Hepatic stellate cell (primary cell): ENCODE results near the gene LOC101059915.
"Not testable (repeated sequence)": the region's sequence is repeated elsewhere in the genome, so short reads cannot be mapped to it uniquely, and the experiment has no call there.

Experiments
- DNase-seq: peaks from one replicate; pipeline ENCODE4 v3.0.0; 2011; ENCODE audit warnings: low spot score

Gene LOC101059915

DNA sequence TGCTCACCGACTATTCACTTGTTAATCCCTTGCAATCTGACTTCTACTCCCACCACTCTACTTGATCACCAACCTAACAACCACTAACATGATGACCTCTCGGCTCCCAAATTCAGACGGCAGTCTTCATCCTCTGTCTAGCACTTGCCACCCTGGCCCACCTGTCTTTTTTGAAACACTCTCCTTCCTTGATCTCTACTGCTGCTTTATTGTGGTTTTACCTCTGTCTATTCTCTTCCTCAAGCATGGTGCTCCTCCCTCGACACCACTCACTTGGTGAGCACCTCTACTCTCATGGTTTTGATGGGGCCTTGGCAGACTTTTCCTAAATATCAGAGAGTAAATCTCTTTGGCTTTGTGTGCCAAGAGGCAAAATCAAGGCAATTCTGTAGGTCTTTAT is 27.3 kb upstream of the LOC101059915 start:
- no peak for DNase-seq

DNA sequence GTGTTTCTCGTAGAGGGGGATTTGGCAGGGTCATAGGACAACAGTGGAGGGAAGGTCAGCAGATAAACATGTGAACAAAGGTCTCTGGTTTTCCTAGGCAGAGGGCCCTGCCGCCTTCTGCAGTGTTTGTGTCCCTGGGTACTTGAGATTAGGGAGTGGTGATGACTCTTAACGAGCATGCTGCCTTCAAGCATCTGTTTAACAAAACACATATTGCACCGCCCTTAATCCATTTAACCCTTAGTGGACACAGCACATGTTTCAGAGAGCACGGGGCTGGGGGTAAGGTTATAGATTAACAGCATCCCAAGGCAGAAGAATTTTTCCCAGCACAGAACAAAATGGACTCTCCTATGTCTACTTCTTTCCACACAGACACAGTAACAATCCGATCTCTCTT is 22.9 kb upstream of the LOC101059915 start:
- DNase-seq, result not testable (repeated sequence)

DNA sequence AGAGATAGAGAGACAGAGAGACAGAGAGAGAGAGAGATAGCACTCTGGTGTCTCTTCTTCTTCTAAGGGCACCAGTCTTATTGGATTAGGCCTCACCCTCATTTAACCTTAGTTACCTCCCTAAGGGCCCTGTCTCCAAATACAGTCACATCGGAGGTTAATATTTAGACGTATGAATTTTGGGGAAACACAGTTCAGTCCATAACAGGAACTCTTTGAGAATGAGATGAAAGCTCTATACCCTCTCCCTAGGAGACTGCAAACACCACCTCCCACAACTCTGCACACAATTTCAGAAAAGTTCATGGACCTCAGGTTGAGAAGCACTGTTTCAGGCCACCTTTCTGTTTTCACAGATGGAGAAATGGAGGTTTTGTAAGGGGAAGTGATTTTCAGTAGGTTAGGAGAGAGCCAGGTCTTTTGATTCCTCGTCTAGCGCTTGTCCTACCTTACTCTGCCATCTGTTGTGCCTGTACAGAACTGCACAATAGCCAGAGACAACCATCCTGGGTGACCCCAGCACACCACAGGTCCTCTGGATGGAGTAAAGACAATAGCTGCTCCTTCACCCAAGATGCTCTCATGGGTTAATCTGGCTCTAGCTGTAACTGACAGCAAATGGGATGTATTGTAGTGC is 16.9 kb upstream of the LOC101059915 start:
- DNase-seq, result no peak

DNA sequence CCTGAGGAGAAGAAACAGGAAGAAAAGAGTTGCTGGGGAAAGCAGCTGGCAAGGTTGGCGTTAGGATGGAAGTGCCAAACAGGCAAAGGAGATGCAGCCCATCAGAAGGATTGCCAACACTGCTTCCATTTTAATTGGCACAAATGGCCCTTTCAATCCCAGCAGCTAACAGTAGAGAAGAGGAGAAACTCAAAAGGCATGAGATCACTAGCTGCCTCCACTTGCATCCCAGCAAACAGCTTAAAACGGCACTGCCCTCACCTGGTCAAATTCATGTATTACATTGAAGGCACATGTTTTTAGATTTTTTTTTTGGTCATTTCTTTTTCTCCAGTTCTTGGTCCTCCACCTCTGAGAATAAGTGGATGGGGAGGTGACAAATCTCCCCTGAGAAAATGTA is 14.9 kb upstream of the LOC101059915 start:
- peak; percentile 65 for DNase-seq

DNA sequence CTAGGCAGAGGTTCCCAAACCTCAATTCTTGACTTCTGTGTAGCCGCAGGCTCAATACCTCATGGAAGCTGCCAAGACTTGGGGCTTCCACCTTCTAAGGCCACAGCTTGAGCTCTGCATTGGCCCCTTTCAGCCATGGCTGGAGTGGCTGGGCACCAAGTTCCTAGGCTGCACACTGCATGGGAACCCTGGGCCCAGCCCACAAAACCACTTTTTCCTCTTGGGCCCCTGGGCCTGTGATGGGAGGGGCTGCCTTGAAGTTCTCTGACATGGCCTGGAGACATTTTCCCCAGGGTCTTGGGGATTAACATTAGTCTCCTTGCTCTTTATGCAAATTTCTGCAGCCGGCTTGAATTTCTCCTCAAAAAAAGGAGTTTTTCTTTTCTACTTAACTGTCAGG is 14.0 kb upstream of the LOC101059915 start:
- DNase-seq, result no peak

DNA sequence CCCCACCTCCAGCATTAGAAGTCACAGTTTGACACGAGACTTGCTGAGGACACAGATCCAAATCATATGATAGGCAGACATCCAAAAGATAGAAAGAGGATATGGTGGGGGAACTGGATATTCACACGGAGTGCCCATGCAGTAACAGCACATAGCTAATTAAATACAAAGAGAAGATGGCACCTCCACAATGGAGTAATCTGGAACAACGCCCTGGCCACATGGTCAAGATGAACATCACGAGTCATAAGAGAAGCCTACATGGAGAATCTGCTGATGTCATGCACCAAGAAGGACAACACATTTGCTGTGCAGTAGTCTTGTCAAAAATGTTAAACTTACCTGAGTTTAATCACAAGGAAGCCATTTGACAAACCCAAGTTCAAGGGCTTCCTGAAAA is 10.1 kb upstream of the LOC101059915 start:
- no peak for DNase-seq

DNA sequence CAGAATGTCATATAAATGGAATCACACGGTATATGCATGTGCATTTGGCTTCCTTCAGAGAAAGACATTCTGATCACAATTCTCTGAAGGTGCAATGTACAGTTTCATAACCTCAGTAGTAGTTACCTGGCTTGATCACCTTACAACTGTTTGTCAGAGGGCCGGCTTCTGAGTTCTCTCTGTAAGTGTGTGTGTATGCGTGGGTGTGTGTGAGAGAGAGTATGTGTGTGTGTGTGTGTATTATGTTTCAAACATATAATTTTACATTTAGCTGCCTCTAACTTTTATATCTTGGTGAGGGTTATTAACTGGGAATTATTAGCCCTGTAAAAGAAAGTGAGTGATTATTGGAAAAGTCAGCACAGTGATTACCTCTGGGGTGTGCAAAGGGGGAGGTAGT is 8.0 kb upstream of the LOC101059915 start:
- no peak for DNase-seq

DNA sequence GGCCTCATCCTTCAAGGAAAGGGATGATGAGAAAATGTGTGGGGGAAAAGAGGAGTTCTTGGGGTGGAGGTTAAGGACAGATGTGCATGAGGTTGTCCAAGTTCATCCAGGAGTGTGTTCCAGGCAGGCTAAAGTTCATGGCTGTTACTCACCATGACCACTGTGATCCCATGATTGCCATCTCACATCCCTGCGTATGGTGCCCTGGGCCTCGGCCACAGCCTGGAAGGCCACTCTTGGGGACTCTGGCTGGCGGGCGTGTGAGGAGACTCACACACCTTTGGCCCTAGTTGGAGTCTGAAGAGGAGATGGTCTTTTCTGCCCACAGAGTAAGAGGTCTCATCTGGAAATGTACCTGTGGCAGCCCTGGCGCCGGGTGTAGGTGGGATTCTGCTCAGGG is 7.4 kb upstream of the LOC101059915 start:
- DNase-seq, result no peak

DNA sequence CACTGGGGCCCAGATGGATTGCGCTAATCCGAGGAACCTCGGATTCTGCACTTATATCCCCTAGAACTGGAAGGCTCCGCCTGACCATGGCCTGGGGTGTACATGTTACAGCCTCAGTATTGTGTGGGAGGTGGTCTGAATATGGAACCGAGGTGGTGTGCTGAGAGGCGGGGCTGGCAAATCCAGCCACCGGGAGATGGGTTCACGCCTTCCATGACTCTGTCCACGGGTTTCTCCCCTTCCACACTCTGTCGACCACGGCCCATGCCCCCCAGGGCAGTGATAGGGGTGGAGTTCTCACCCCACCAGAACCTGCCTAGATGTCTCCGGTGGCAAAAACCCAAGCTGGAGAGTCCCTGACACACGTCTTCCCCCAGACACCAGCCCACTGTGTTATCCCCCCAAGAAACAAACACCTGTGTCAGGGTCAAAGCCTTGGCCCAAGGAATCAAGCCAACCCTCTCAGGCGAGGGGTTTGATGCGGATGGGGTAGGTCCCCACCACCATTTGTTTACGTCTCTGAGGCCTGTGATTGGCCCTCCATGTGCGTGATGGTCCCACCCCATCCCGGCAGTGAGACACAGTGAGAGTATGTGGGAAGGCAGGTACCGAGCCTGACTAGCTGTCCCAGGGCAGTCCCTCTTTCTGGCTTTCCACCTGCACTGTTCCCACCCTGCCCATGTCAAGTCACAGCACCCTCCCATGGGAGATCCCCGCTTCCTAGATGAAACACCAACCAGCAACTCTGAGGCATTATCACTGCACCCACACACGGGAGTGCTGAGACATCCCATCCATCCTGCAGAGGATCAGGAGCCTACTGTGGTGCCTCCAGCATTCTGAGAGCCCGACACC is 6.6 kb upstream of the LOC101059915 start:
- no peak for DNase-seq

DNA sequence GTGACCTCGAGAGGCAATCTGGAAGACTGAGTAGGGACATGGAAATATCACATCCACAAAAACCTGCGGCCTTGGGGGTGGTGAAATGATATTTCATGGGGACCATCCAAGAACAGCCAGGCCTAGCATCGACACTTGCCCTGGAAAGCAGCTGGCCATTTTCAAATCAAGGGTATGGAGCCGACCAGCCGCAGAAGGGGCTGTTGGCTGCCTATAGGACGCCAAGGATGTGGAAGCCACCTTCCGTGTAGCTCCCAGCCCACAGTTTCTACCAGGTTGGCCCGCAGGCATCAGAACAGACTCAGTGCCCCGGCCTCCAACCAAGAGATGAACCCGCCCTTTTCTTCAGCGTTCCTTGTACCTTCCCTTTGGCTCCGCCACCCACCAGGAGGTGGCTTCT is 5.4 kb upstream of the LOC101059915 start:
- no peak for DNase-seq

DNA sequence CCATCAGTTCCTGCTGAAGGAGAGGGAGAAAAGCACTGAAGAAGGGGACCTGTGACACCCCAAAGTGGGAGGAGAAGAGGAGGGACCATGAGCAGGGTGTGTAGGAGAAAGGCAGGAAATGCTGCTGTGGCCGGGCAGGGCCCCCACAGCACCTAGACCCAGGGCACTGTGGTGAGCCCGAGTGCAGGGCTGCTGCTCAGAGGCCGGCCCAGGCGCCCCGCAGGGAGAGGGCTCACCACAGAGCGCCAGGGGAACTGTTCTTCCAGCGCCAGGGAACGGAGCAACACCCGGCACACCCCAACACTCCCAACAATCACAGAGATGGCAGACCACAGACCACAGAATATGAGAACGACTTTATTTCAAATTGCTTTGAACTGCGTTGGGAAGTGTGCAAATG is 4.7 kb upstream of the LOC101059915 start:
- DNase-seq, result not testable (repeated sequence)

DNA sequence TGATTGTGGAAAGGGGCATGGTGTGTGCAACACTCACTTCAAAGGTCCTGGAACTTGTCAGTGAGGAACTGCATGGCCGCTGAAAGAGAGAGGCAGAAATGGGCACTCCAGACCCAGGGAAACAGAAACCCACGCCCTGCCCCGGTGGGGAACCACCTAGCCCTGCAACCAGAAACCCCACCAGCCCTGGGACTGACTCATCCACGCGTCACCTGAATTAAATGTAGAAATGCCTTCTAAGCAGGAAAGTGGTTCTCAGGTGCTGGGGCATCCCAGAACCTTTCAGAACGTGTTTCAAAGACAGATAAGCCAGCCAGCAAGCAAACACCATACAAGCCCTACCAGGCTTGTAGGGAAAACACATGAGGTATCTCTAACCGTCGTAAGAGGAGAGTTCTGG is 4.1 kb upstream of the LOC101059915 start:
- not testable (repeated sequence) for DNase-seq

DNA sequence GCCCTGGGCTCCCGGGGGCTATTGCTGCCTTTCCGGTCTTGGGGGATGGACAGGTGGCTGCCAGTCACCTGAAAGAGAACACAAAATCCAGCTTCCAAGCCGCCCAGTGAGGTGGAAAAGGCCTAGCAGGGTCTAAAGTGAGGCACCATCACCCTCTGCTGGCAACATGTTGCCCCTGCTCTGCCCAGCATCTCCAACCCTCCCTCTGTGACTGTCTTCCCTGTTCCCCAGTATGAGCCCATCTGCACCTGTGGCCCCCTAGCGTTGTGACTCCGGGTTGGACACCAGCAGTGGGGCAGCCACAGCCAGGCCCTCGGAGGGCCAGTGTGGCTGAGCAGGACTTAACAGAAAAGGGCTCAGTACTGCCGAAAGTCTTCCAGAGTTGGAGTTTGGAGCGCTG is 3.1 kb upstream of the LOC101059915 start:
- not testable (repeated sequence) for DNase-seq

DNA sequence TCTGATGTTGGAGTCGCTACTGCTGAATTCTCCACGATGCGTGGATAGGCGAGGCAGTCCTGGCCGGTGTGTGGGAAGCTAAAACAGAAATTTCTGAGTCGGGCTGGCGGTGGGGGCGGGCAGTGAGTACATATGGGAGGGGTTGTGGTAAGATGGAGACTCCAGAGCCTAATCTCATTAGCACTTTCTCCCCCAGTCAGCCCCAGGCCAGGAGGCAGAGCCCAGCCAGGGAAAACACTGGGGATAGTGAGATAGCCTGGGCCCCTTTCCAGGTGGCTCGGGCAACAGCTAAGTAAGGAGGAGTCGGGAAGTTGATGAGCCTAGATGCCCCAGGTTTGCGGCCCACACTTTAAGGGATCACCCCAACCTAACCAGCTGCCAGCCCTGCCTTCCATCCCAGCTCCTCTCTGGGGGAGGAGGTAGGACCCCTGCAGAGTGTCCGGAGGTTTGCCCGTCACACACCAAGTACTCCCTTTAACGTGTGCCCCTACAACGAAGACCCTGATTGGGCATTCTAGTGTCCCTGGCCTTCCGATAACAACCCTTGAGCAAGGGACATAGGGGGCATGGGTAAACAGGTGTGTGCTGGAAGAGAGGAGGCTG is 2.4 kb upstream of the LOC101059915 start:
- no peak for DNase-seq

DNA sequence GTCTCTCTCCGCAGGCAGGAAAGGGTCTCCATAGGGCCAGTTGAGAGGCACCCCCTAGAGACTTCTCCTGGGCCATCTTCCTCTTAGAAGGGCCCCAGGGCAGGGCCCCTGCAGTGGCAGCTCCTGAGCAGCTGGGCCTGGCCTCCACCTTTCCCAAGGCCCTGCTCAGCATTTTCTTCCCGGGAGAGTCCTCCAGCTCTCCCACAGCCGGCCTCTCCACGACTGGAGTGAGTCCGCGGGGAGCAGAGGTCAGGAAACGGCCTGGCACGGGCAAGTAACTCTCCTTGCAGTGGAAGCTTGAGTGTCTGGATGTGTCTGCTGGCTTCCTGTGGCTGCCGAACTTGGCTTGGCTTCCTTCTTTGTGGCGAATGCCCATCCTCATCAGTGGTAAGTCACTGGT is 1.6 kb upstream of the LOC101059915 start:
- DNase-seq, result no peak

DNA sequence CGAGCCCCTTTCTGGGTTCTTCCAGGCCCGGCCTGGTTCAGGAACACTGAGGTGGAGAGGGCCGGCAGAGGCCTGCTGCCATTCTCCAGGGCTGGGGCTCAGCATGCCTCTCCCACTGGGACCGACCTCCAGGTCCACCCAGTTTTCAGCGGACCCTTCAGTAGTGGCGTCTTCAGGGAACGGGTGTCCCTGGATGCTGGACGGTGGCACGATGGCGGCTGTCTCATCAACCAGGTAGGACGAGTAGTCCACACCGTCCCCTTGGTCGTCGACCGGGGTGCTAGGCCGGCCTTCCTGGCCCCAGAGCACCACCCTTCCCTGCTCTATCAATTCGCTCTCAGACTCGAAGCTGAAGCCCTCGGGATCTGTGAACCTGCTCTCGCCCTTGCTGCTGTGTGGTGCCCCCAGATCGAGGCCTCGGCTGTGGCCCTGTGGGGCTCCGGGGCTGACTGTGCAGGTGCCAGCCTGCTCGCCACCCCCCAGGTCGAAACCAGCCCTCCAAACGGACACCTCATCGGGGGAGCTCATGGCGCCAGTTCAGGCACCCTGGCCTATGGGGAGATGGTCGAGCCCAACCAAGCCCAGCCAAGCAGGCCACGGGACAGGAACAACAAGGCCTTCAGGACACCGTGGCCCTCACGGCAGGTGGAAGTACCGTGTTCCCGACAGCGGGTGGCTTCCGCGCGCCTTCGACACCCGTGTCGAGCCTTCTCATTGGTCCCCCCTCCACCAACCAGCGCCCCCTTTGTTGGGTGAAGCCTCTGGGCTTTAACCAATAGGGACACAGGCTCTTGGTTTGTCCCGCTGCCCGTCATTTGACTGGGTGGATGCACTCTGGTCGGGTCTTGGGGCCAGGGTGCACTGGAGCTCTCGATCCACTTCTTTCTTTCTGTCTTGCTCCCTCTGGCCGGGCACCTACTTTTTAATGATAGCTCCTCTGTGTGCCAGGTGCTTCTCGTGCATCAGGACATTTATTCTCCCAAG is 814 bp upstream of the LOC101059915 start:
- no peak for DNase-seq

DNA sequence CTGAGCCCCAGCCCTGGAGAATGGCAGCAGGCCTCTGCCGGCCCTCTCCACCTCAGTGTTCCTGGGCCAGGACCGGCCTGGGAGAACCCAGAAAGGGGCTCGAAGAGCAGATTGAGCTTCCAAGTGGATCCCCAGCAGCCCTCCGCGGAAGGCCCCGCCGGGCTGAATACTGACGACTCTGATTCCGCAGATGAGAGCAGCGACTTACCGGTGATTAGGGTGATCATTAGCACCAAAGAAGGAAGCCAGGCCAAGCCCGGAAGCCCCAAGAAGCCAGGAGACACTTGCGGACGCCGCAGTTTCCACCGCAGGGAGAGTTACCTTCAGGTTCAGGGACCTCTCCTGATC is 876 bp downstream of the LOC101059915 start:
- no peak for DNase-seq

DNA sequence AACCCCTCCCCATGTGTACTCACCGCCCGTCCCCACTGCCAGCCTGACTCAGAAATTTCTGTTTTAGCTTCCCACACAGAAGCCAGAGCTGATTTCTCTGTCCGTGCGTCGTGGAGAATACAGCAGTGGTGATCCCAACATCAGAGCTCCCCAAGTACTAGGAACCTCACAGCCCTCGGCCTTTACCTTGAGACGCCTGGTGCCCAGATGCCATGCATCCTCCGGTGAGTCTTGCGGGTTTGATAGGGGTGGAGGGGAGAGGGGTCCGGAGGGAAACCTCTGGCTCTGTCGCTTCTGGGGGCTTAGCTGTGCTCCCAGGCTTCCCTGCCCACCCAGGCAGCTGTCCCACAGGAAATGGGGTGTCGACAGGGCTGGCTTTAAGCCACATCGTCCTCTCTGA is 2.1 kb downstream of the LOC101059915 start:
- no peak for DNase-seq

DNA sequence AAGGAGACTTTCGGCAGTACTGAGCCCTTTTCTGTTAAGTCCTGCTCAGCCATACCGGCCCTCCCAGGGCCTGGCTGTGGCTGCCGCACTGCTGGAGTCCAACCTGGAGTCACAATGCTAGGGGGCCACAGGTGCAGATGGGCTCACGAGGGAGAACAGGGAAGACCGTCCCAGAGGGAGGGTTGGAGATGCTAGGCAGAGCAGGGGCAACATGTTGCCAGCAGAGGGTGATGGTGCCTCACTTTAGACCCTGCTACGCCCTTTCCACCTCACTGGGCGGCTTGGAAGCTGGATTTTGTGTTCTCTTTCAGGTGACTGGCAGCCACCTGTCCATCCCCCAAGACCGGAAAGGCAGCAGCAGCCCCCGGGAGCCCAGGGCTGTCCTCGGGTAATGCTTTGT is 2.6 kb downstream of the LOC101059915 start:
- not testable (repeated sequence) for DNase-seq

DNA sequence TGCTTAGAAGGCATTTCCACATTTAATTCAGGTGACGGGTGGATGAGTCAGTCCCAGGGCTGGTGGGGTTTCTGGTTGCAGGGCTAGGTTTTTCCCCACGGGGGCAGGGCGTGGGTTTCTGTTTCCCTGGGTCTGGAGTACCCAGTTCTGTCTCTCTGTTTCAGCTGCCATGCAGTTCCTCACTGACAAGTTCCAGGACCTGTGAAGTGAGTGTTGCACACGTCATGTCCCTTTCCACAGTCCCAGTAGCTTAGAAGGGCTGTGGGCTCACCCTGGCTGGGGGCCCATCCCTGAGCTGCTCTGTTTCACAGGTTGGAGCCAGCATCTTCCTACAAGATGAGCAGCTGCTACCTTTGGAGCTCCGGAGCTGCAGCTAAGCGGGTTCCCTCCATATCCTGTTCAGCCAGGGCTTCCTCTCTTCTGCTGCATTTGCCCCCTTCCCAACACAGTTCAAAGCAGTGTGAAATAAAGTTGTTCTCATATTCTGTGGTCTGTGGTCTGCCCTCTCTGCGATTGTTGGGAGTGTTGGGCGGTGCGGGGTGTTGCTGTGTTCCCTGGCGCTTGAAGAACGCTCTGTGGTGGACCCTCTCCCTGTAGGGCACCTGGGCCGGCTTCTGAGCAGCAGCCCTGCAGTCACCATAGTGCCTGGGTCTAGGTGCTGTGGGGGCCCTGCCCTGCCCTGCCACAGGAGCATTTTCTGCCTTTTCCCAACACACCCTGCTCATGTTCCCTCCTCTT is 3.9 kb downstream of the LOC101059915 start:
- DNase-seq, result no peak

DNA sequence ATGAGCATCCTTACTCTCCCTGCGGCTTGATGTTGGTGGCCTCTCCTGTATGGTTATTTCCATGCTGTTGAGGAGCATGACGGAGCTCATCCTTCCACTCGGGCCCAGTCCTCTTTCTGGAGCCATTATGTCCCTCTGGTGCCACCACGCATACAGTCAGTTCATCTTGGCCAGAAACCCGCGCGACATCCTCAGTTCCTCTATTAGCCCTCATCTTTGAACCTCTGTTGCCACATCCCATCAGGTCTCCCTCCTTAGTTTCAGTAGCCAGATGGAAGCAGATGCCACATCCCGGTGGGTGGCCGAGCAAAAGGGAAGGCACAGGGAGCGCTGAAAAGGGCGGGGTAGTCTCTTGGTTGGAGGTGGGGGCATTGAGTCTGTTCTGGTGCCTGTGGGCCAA is 4.6 kb downstream of the LOC101059915 start:
- DNase-seq, result no peak
